GM18868 (cell line): ENCODE measurements around the gene G2E3.
"Not testable (repeated sequence)": the region's sequence is repeated elsewhere in the genome, so short reads cannot be mapped to it uniquely, and the experiment has no call there.

Experiments used
- ATAC-seq: cut with Tn5 transposase; IDR thresholded peaks from one replicate; pipeline ENCODE4 v1.9.1; 2021; ENCODE audit warnings: mild to moderate bottlenecking, moderate library complexity; ENCODE audit not compliant: unreplicated experiment

The G2E3 gene, protein sequence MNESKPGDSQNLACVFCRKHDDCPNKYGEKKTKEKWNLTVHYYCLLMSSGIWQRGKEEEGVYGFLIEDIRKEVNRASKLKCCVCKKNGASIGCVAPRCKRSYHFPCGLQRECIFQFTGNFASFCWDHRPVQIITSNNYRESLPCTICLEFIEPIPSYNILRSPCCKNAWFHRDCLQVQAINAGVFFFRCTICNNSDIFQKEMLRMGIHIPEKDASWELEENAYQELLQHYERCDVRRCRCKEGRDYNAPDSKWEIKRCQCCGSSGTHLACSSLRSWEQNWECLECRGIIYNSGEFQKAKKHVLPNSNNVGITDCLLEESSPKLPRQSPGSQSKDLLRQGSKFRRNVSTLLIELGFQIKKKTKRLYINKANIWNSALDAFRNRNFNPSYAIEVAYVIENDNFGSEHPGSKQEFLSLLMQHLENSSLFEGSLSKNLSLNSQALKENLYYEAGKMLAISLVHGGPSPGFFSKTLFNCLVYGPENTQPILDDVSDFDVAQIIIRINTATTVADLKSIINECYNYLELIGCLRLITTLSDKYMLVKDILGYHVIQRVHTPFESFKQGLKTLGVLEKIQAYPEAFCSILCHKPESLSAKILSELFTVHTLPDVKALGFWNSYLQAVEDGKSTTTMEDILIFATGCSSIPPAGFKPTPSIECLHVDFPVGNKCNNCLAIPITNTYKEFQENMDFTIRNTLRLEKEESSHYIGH

DNA sequence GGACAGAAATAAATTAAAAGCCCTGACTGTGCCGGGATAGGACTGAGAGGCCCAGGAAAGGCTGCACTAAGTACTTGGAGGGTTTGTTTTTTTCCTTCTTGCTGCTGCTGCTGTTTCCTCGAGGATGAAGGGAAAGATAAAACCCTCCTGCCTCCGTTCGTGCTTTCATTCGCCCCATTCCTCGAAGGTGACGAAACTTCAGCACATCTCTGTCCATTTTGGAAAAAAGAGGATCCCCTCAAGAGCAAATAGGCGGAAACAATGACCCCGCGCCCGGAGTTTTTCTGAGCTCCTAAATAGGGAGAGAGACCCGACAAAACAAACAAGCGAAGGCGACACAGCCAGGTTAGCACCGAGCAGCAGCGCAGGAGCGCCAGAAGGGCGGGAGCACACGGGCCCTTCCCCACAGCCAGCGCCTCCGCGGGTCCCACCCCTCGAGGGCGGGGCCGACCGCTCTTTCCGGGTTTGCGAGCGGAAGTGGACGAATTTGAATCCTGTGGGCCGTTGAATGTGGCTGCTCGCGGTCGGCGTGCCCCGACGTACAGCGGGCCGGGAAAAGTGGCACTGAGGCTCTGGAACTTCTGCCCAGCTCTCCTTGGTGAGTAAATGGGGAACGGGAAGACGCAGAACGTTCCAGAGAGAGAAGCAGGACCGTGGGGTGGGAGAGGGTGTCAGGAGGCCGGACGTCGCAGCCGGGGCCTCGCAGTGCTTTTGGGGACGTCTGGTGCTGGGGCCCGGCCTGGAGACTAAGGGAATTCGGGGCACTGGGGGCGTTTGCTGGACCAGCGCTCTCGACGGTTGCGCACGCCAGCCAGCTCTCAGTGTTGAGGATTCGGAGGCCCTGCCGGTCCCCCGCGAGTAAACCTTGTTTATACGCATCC is at the start of gene G2E3:
Gene G2E3, plus strand, starts transcription at position 484 of the 881 bp plus-strand sequence. CDS start 21,922 bp downstream, outside the sequence.
- ATAC-seq: peak; percentile 99

DNA sequence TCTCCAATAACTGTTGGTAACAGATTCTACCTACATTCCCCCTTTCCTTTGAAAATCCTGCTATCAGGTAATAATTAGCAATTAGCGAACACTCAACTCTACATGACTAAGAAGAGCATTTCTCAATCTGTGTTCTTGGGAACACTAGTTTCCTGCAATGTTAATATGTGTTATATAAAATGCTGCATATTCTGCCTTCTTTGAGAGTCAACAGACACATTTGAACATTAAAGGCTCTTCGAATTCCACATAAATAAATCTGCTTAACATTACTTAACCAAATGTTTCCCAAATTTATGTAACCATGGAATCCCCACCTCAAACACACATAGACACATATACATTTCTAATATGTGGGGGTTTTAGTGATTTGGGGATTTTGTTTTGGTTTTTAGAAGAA is 41.2 kb upstream of the G2E3 start:
- ATAC-seq: no peak

DNA sequence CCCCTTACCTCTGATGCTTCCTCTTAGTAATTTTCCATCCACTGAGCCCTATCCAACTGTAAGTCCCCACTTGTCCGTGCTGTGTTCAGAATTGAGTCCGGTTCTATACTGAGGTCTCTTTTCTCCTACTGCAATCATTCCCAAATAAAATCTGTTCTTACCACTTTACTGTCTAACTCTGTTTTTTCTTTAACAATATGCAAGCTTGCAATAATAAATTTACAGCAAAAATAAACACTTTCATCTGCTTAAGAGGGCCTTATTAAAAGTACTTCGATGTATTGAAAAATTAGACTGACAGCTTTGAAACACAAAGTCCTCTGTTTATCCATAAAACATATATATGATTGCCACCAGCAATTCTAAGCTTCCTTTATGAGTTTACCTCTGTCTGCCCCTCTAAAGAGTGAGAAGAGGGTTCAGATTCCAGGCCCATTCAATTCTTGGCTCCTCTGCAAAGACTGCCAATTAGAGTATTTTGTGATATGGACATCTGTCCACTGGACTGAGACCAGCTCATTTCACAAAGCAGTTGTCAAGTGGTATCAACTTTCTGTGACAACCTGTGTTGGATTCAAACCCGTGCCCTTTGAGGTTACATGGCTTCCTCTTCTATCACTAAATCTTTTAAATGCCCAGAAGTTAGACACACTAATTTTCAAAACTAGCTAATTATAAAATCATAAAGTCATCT is 39.9 kb upstream of the G2E3 start:
- no peak for ATAC-seq

DNA sequence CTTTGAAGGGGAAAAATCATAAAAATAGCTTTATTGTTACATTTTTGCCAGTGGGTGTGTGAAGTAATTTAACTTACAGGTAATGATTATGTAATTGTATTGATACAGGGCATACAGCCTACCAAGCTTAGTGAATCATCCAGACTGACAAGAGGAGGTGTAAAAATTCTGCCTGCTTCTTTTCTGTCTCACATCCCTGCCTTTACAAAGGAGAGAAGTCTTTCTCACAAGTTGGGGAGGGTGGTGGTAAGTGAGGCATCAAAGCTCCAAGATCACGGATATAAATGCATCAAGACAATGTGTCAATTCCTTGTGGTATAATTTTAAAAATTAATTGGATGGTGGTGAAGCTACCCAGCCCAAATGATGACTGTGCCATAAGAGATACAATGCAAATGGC is 39.0 kb upstream of the G2E3 start:
- ATAC-seq: no peak

DNA sequence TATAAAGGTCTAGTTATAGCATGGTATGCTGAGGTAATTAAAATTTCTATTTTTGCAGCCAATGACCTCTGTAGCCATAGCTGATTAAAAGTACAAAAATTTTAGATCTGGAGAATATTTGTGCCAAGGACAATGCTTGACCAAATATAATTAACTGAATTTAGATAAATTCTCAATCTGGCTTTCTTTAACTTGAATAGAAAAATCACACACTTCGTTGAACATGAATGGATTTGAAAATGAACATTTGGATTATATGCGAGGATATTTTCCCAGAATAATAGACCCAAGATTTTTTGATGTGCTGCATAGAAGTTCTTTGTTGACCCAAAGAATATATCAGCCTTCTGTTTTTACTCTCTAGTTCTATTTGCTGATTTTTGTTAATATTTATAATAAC is 38.4 kb upstream of the G2E3 start:
- no peak for ATAC-seq

DNA sequence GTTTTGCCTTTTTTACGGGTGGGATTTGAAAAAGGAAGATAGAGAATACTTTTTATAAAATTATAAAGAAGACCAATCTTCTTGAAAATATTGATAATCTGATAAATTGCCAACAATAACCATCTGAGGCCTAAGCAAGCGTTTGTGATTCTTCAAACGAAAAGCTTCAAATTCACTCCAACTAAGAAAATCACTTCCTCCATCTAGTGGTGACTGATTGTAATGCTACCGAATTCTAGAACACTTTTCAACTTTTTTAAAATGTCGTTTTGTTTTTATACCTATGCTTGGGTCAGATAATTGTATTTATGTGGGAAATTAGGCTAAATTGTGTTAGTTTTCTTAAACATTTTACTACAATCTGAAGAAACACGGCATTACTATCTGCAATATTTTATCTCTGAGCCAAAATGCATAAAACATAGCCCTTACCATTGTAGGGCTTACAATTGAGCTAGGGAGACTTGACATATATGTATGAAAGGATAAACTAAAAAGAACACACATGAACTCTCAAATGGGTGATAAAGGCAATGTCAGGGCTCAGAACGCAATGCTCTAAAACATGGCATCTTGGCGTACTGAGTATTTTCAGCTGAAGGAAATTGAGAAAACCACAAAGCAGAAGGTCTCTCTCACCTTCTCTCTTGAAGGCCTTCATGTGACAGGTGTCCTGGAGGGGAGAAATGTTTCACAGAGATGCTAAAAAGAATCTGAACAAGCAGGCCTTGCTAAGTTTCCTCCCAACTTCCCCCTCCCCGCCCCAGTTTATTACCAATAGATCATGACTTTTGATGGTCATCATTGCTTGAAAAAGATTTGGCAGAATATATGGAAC is 36.8 kb upstream of the G2E3 start:
- peak; percentile 84 for ATAC-seq

DNA sequence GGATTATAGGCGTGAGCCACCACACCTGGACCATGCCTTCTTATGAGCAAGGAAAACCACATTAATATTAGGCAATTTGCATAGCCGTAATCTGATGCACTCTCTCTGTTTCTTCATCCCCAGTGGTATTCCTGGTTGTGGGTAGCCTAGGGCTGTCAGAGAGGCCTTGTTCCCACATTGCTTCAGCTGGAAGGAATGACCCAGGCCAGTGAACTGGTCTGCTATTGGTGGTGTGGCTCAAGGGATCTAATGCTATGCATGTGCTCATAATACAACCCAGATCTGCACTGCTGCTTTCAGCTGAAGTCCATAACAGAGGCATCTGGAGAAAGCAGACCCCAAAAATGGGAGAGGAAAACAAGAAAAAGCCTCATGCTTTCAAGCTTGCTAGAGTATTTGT is 33.1 kb upstream of the G2E3 start:
- ATAC-seq: no peak

DNA sequence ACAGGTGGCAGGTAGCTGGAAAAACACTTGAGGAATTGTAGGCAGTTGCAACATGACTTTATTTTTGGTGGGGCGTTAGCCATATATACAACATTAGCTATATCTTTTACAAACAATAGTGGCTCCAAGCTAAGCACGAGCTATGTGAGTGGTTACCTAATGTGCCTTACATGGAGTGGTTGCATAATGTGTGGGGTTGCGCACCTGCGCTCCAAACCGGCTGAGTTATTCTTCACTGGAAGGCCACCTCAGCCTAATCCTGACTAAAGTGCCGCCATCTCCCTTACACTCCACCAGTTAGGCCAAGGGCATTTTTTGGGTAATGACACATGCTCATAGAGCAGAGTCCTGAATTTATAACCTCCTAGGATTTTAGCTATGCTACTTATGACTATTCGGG is 31.8 kb upstream of the G2E3 start:
- no peak for ATAC-seq

DNA sequence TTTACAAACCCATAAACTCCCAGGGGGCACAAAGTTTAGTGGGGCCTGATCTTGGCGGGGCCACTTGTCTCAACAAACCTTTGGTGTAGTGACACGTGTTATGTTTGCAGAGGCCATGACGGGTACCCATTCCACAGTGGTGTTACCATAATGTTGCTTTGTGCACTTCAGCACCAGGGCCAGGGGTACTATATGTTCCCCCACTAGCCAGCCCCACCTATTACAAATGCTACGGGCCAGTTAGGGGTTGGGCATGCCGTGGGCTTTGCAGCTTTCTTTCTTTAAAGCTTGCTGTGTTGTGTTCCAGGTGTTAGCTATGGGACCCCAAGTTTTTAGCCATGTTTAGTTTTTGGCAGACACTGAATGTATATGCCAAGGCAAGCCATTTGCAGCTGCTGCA is 30.8 kb upstream of the G2E3 start:
- ATAC-seq: no peak

DNA sequence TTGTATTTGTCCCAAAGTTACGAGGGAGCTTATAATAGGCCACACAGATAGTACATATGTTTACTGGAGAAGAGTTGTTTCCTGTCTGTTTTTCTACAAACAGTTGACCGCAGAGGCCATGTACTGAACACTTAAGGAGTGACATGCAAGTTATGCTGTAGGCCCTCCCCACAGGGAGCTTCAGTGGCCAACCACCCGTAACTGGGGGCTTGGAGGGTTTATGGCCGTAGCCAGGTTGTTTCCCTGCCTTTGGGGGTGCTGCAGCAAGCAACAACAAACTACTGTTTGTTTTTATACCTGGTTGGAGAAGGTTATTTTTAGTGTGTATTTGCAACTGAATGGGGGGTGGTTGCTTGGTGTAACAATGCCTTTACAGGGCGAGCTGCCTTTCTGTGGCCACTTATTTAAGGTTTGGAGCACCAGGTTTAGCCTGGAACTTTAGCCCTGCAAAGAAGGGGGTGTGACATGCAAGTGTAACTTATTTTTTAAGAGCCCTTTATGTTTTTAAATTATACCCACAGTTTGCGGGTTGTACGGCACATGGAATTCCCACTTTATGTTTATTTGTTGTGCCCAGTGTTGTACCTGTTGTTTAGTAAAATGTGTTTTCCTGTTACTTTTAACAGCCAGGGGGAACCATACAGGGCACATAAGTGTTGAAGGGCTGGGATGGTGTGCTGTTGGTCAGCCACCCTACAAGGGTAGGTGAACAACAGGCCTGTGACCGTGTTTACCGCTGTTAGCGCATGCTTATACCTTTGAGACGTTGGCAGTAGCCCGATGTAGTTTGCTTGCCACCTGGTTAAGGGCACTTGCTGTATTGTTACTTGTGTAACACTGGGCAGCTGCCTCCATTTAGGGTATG is 29.9 kb upstream of the G2E3 start:
- no peak for ATAC-seq

DNA sequence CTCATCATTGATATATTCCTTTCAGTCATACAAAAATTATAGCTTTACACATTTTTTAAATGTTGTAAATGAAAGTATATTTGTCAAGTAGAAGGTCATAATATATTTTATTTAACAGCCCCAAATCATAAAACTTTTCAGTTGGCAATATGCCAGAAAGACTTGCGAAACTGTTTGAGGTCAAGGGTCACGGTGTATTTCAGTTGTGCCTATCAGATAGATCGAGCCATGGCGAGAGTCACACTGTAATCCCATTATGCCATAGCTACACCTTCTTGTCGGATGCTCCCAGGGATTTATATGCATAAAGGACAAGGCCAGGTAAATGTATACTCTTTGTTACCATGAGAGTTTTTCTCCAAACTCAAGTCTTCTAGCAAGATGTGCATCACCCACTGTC is 26.7 kb upstream of the G2E3 start:
- ATAC-seq: no peak

DNA sequence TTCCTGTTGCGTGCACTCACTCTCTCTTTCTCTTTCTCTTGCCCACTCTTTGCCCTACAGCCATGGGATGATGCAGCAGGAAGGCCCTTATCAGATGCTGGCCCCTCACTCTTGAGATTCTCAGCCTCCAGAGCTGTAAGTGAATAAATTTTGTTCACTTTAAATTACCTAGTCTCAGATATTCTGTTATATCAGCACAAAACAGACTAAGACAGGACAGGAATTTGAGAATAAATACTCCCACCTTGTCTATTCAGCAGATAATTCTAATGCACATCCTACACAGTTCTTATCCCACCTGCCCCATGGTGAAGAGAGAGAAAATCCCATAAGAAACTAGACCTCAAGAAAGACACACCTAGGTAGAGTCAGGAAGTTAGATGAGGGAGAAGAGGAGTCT is 25.8 kb upstream of the G2E3 start:
- no peak for ATAC-seq

DNA sequence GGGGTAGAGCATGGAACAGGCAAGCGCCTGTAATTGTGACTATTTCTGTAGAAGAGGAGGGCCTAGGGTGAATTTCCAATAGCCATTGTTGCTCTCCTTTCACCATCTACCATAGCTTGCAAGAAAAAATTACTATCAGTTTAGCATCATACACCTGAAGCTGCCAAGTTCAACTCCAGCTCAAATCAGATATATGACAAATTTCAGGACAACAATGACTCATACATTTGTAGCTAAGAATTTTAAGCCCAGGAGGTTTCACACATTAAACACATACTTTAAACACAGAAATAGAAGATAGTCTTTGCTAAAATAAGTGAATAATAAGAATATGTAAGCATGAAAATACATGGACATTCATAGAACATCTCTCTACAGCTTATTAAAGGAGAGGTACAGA is 17.6 kb upstream of the G2E3 start:
- ATAC-seq: no peak

DNA sequence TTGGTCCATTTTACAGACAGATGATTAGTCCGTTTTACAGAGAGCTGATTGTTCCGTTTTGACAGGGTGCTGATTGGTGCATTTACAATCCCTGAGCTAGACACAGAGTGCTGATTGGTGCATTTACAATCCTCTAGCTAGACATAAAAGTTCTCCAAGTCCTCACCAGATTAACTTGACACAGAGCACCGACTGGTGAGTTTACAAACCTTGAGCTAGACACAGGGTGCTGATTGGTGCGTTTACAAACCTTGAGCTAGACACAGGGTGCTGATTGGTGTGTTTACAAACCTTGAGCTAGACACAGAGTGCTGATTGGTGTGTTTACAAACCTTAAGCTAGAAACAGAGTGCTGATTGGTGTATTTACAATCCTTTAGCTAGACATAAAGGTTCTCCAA is 12.2 kb upstream of the G2E3 start:
- ATAC-seq: not testable (repeated sequence)

DNA sequence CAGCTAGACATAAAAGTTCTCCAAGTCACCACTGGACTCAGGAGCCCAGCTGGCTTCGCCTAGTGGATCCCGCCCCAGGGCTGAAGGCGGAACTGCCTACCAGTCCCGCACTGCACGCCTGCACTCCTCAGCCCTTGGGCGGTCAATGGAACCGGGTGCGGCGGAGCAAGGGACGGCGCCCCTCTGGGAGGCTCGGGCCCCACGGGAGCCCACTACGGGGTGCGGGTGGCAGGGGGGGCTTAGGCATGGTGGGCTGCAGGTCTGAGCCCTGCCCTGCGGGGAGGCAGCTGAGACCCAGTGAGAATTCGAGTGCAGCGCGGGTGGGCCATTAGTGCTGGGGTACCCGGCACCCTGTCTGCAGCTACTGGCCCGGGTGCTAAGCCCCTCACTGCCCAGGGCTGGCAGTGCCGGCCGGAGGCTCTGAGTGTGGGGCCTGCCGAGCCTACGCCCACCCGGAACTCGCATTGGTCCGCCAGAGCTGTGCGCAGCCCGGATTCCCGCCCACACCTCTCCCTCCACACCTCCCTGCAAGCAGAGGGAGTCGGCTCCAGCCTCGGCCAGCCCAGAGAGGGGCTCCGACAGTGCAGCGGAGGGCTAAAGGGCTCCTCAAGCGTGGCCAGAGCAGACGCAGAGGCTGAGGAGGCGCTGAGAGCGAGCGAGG is 11.4 kb upstream of the G2E3 start:
- no peak for ATAC-seq

DNA sequence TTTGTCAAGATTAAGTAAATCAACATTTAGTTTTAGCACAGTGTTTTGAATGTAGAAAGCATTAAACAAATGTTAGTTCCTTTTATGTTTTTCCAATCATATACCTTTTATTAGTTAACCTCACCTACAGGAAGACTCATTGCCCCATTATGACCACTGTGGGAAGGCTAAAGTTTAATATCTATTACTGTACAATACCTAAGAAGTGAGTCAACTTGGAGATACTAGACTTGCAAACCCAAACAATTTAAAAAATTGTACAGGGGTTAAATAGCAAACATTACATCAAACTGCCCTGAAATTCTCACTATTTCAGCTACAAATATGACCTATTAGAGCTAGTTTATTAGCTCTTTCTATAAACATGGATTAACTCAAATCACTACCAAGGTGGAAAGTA is 8.6 kb upstream of the G2E3 start:
- ATAC-seq: no peak

DNA sequence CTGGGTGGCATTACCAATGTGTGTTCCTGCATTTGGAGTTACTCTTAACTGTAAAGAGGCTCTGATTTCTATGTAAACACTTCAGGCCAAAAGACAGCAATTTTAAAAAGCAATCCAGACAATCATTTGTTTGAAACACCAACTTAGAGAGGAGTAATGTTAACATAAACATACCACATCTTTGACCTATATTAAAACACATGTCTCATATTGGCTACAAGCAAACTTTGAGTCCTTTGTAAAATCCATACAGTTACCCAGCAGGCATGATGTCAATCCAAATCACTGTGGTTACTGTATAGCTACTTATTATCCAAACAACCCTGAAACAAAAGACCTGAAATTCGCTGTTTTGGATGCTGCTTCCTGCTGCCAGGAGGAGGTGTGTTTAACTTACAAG is 7.5 kb upstream of the G2E3 start:
- ATAC-seq: no peak

DNA sequence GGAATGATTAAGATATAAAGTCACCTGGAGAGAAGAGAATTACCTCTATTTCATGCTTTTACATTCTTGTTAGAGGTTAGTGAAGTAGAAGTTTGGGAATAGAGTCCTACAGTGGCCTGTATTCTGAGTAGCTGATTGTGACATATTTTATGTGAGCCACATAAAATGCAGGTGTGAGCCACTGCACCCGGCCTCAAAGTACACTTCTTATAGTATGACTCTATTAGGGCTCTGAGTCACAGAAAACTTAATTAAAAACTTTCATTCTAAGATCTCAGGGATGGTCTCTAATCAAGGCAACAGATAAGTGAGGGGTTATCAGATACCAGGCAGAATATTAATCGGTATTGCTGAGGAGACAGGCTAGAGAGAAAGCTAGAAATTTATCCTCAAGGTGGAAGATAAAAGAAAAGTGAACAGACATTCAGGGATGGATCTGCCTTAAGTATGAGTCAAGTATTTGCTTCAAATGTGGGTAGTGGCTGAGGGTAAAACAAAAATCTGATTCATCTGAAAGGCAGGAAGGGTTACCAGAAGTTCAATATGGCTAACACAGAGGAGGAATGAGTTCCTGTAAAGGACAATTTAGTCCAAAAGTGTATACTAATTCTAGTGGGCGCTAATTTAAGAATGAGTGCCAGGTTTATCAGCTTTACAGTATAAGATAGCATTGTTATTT is 5.5 kb upstream of the G2E3 start:
- no peak for ATAC-seq
